Measurements from ENCODE around the gene CPT1B.
A peak's percentile ranks its signal among the peaks of the same experiment; 100 is the strongest.
"Not testable (repeated sequence)": the region's sequence is repeated elsewhere in the genome, so short reads cannot be mapped to it uniquely, and the experiment has no call there.

Gene CPT1B

GRCh38 chr22:50544078-50544745 lies 34.0 kb downstream of the CPT1B start:
- DNase-seq: peak in 1 of 2 donors; percentile 48

GRCh38 chr22:50542416-50542927 lies 35.8 kb downstream of the CPT1B start:
- DNase-seq: no peak

GRCh38 chr22:50541667-50542026 lies 36.6 kb downstream of the CPT1B start:
- not testable (repeated sequence) for DNase-seq

- DNase-seq: no peak
Observed at GRCh38 chr22:50540381-50540780, 37.8 kb downstream of the CPT1B start.

GRCh38 chr22:50537765-50538164 lies 40.5 kb downstream of the CPT1B start:
- DNase-seq: no peak

- DNase-seq: no peak
Observed at GRCh38 chr22:50536226-50536625, 42.0 kb downstream of the CPT1B start.

- DNase-seq: no peak
Observed at GRCh38 chr22:50535113-50535512, 43.1 kb downstream of the CPT1B start.

GRCh38 chr22:50533856-50534711 lies 44.1 kb downstream of the CPT1B start:
- DNase-seq: not testable (repeated sequence)

- DNase-seq: no peak
Observed at GRCh38 chr22:50532824-50533796, 45.1 kb downstream of the CPT1B start.

GRCh38 chr22:50531962-50532674 lies 46.1 kb downstream of the CPT1B start:
- DNase-seq: no peak

GRCh38 chr22:50531546-50531961 lies 46.7 kb downstream of the CPT1B start:
- DNase-seq: no peak

- no peak for DNase-seq
Observed at GRCh38 chr22:50530877-50531545, 47.2 kb downstream of the CPT1B start.

- DNase-seq: no peak
Observed at GRCh38 chr22:50530580-50530876, 47.7 kb downstream of the CPT1B start.

GRCh38 chr22:50529897-50530579 lies 48.2 kb downstream of the CPT1B start, which contains the start of gene TYMP:
Gene TYMP, minus strand, starts transcription at chr22:50530012. Its CDS starts 303 bp downstream, at chr22:50529709.
- no peak for DNase-seq

- no peak for DNase-seq
Observed at GRCh38 chr22:50529416-50529896, 48.8 kb downstream of the CPT1B start.

GRCh38 chr22:50528682-50529415 lies 49.4 kb downstream of the CPT1B start:
- no peak for DNase-seq

- no peak for DNase-seq
Observed at GRCh38 chr22:50527921-50528681, 50.1 kb downstream of the CPT1B start.

GRCh38 chr22:50526834-50527801 lies 51.1 kb downstream of the CPT1B start:
- no peak for DNase-seq

Data from hippocampal formation (tissue), 2 donors.